Fibroblast of mammary gland (primary cell): ENCODE results near the gene TRIM34.
A peak's percentile ranks its signal among the peaks of the same experiment; 100 is the strongest.

Experiments used
- DNase-seq: peaks from one replicate; pipeline ENCODE4 v3.0.0-alpha.2; 2010; ENCODE audit warnings: low read depth
- H3K4me3 ChIP-seq: 2 replicates; pipeline ENCODE4 v1.5.1; 2011; ENCODE audit warnings: low read depth, mild to moderate bottlenecking, low read length, moderate library complexity; ENCODE audit not compliant: control insufficient read depth
- CTCF ChIP-seq: conservative IDR thresholded peaks from 2 replicates; pipeline ENCODE4 v1.5.1; 2011; ENCODE audit warnings: low read depth, low read length, inconsistent platforms; ENCODE audit not compliant: control insufficient read depth, insufficient read depth

The TRIM34 gene

GRCh38 chr11:5604896-5605295, 19.9 kb upstream of the TRIM34 start:
- no peak overlapping the region for H3K4me3 ChIP-seq
- TF ChIP-seq CTCF, result no peak
- no peak for DNase-seq

- DNase-seq, result peak; percentile 91
- no peak overlapping the region for H3K4me3 ChIP-seq
- TF ChIP-seq CTCF, result no peak
Measured at GRCh38 chr11:5605849-5606248, 19.0 kb upstream of the TRIM34 start.

- DNase-seq, result no peak
- TF ChIP-seq CTCF, result no peak
- no peak overlapping the region for H3K4me3 ChIP-seq
Measured at GRCh38 chr11:5608808-5609207, 16.0 kb upstream of the TRIM34 start.

- TF ChIP-seq CTCF, result no peak
- no peak for DNase-seq
- no peak overlapping the region for H3K4me3 ChIP-seq
Measured at GRCh38 chr11:5610446-5610845, 14.4 kb upstream of the TRIM34 start.

GRCh38 chr11:5611627-5612026, 13.2 kb upstream of the TRIM34 start:
- TF ChIP-seq CTCF, result no peak
- H3K4me3 ChIP-seq, result no peak overlapping the region
- no peak for DNase-seq

GRCh38 chr11:5618807-5619206, 6.0 kb upstream of the TRIM34 start:
- no peak for TF ChIP-seq CTCF
- peak; percentile 86 for DNase-seq

More at GRCh38 chr11:5618807-5619206, 6.0 kb upstream of the TRIM34 start:
- H3K4me3 ChIP-seq, result no peak overlapping the region
